Activated CD4-positive, alpha-beta T cell treated with anti-CD3 and anti-CD28 coated beads, Interleukin-2, amount 10 ng/mL, durations not matched to agents 7 days and 5 days (primary cell): Measurements from ENCODE around the gene FLT1. TPM values are rescaled to one million over a fixed set of nuclear protein-coding genes. Genes with fewer than 3 reads are reported as not detected.

Experiments used
- CTCF ChIA-PET: fragments of 350-600 bp; sonication (Branson Sonifier 250); formaldehyde crosslinking; loops from one replicate; lab custom pipeline; 2021; ENCODE audit warnings: antibody characterized with exemption; lab: Charles Lee
- POLR2A ChIA-PET: fragments of 350-600 bp; sonication (Branson Sonifier 250); formaldehyde crosslinking; loops from one replicate; lab custom pipeline; 2021; ENCODE audit warnings: antibody characterized with exemption; lab: Charles Lee
- DNase-seq: peaks from one replicate; pipeline ENCODE4 v3.0.0-alpha.2; 2020
- H3K27ac Mint-ChIP-seq: one replicate; pipeline ENCODE4 v1.8.0; 2021; ENCODE audit warnings: mild to moderate bottlenecking, moderate library complexity, mixed read lengths
- H3K27me3 Mint-ChIP-seq: one replicate; pipeline ENCODE4 v1.8.0; 2021; ENCODE audit warnings: mixed read lengths
- H3K36me3 Mint-ChIP-seq: one replicate; pipeline ENCODE4 v1.8.0; 2021; ENCODE audit warnings: low read depth, mixed read lengths
- H3K4me1 Mint-ChIP-seq: one replicate; pipeline ENCODE4 v1.8.0; 2021; ENCODE audit warnings: mixed read lengths
- H3K4me3 Mint-ChIP-seq: one replicate; pipeline ENCODE4 v1.8.0; 2021; ENCODE audit warnings: mild to moderate bottlenecking, moderate library complexity, mixed read lengths
- H3K9me3 Mint-ChIP-seq: one replicate; pipeline ENCODE4 v1.8.0; 2021; ENCODE audit warnings: mixed read lengths
- total RNA-seq, 2 experiments: library from RNA; stranded (reverse); gene quantifications; one replicate each; pipeline ENCODE4 v1.2.3, GENCODE V29; 2021

Gene FLT1
- total RNA-seq, 2 experiments from 2014 or later, result 0.32 to 0.71 TPM

DNA sequence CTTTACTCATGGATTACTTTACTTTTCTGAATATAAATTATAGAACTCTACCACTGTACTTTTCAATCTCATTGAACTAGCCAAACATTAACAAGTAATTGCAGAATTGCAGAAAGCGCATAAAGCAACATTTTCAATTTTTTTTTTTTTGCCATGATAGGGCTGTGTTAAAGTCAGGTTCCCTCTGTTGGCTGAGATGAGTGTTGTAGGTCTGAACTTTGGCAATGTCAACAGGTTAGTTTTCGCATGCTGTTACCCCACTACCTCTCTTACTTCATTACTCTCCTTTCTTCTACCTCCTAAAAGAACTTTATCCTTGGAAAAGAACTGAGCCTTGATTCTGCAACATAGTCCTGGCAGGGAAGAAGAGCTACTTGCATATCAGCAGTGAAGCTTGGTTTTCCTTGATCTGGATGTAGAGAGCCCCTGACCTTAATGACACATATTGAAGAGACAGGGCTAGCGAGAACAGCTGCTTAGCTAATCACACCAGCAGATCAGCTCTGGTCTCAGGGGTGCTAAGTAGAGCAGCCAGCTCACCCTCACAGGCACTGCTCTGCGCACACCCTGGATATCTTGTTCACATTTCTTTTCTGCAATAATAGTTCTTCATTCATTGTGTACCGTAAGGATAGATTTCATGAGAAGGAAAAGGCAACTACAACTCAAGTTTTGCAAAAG is 119.5 kb downstream of the FLT1 start:
- Mint-ChIP-seq H3K27ac (no peak overlapping the region), H3K4me3 (no peak overlapping the region), H3K36me3 (no peaks in the 10 kb centered on the region), H3K27me3 (no peaks in the 10 kb centered on the region), H3K4me1 (no peaks in the 10 kb centered on the region), H3K9me3 (no peaks in the 10 kb centered on the region)
- POLR2A ChIA-PET, result interaction anchor here (0.6 kb wide), 1 partner anchor 8 kb away, joined by 4 read pairs; no protein-coding TSS in a partner anchor
- DNase-seq, result no peak
- CTCF ChIA-PET, result interaction anchor here (1.2 to 1.6 kb wide), 2 partner anchors 10 to 50 kb away, joined by 3 read pairs; no protein-coding TSS in a partner anchor

DNA sequence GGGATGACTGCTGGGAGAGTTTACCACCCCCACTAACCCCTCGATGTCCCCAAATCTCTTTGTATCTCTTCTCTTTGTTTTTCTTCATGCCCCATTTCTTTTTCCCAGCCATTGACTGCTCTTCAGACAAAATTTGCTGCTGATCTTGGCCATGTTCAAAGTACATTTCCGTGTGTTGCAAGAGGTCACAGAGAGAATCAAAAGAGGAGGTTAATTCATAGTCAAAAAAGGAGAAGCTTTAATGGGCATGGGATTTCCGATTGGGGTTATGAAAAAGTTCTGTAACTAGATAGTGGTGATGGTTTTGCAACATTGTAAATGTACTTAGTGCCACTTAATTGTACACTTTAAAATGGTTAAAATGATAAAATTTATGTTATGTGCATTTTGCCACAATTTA is 121.1 kb downstream of the FLT1 start:
- Mint-ChIP-seq H3K36me3 (no peaks in the 10 kb centered on the region), H3K27me3 (no peaks in the 10 kb centered on the region), H3K4me3 (no peak overlapping the region), H3K4me1 (no peaks in the 10 kb centered on the region), H3K9me3 (no peaks in the 10 kb centered on the region), H3K27ac (no peak overlapping the region)
- DNase-seq, result no peak
- CTCF ChIA-PET, result interaction anchor here (1.6 kb wide), 1 partner anchor 49 kb away, joined by 3 read pairs; no protein-coding TSS in a partner anchor
- POLR2A ChIA-PET, result no interaction called here

DNA sequence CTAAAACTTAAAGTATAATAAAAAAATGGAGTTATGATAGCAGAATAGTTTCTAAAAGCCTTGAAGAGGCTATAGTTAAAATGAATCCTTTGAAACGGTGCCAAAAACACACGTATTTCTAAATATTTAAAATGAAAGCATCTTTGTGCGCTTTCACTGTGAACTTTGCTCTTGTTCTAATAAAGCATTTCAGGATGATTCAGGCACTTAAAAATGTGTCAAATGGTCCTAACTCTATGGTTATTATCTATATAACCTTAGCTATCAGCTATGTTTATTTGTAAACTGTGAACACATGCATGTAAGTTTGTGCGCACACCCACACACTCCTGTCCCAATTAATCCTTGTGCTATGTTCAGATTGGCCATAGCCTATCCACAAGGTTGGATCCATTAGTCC is 124.5 kb downstream of the FLT1 start:
- Mint-ChIP-seq H3K27me3 (no peaks in the 10 kb centered on the region), H3K36me3 (no peaks in the 10 kb centered on the region), H3K4me1 (no peaks in the 10 kb centered on the region), H3K27ac (no peak overlapping the region), H3K4me3 (no peak overlapping the region), H3K9me3 (peaks cover 3% of the 10 kb centered on the region)
- DNase-seq, result no peak
- CTCF ChIA-PET, result interaction anchor here (0.6 to 1.6 kb wide), 2 partner anchors 12 to 91 kb away, joined by 3 read pairs; no protein-coding TSS in a partner anchor
- POLR2A ChIA-PET, result no interaction called here

DNA sequence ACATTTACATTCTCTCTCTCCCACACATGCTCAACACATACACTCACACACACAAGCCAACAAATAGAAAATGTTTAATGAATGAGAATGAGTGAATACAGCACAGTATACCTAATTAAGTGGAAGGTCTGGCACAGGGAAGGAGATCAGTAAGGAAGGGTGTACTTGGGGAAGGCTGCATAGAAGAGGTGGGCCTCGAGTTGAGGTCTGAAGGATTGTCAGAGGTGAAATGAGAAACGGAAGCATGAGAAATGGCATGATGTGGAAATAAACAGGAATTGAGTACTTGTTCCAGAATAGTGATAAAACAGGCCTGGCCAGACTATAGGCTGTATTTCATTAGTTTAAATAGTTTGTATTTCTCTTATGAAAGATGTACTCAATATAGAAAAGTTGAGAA is 136.2 kb downstream of the FLT1 start:
- POLR2A ChIA-PET, result no interaction called here

DNA sequence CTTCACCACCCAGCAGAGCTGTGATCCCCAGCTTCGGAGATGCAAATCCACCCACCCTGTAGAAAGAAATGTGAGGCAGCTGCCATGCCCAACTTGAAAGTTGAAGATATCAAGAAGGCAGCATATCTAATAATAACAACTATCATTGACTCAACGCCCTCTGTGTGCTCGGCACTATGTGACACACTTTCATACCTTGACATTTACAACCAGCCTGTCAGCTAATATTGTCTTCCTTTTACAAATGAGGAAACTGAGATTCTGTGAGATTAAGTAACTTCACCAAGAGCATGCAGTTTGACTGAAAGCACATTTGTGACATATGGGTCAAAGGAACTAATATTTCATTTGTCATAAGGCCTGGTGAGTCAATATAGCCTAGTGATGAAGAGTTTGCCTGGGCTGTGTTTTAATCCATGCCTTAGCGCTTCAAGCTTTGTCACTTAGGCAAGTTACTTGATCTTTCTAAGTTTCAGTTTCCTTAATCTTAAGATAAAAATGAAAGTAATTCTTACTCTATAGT is 137.0 kb downstream of the FLT1 start:
- ChIA-PET CTCF (interaction anchor here (0.6 to 1.2 kb wide), 6 partner anchors 9 to 249 kb away, joined by 3 to 5 read pairs (median 4); no protein-coding TSS in a partner anchor), POLR2A (no interaction called here)
- peaks cover 6% of the 10 kb centered on the region for H3K27me3 Mint-ChIP-seq
- peaks cover 53% of the 10 kb centered on the region for H3K4me1 Mint-ChIP-seq
- H3K9me3 Mint-ChIP-seq, result peaks cover 15% of the 10 kb centered on the region
- H3K4me3 Mint-ChIP-seq, result no peak overlapping the region
- H3K27ac Mint-ChIP-seq, result peak overlapping the region; percentile 82
- H3K36me3 Mint-ChIP-seq, result peaks cover 25% of the 10 kb centered on the region
- no peak for DNase-seq

More for the DNA sequence above, 136.2 kb downstream of the FLT1 start:
- Mint-ChIP-seq H3K9me3 (peaks cover 15% of the 10 kb centered on the region), H3K4me3 (no peak overlapping the region), H3K27me3 (peaks cover 6% of the 10 kb centered on the region), H3K4me1 (peaks cover 51% of the 10 kb centered on the region), H3K27ac (peak overlapping the region; percentile 82), H3K36me3 (peaks cover 25% of the 10 kb centered on the region)
- CTCF ChIA-PET, result interaction anchor here (1.0 to 1.2 kb wide), 3 partner anchors 8 to 13 kb away, joined by 3 to 5 read pairs (median 3); no protein-coding TSS in a partner anchor
- no peak for DNase-seq

DNA sequence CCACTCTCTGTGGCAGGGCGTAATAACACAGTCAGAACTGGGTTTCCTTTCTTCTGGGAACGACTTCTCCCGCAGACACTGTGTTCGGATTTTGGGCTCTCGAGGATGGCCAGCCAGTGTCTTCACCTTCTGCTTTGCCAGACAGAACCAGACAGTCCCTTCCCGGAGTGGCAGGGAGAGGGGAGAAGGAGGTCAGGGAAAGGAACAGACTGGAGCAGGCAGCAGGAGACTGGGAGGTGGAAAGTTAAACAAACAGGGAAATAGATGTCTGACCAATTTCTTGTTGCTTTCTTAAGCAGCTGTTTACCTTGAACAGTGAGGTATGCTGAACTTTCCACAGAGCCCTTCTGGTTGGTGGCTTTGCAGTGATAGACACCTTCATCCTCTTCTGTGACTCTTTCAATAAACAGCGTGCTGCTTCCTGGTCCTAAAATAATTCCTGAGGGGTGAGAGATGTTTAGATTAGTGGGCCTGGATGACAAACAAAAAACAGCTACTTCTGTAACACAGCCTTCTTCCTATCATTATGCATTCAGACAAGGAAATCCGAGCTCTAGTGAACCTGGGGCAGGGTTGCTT is 137.6 kb downstream of the FLT1 start:
- Mint-ChIP-seq H3K27me3 (peaks cover 4% of the 10 kb centered on the region), H3K4me1 (peaks cover 53% of the 10 kb centered on the region), H3K36me3 (peaks cover 25% of the 10 kb centered on the region), H3K27ac (peak overlapping the region; percentile 82), H3K4me3 (no peak overlapping the region), H3K9me3 (peaks cover 15% of the 10 kb centered on the region)
- ChIA-PET CTCF (interaction anchor here (0.6 to 1.2 kb wide), 5 partner anchors 10 to 249 kb away, joined by 3 to 4 read pairs (median 3); no protein-coding TSS in a partner anchor), POLR2A (no interaction called here)
- DNase-seq, result no peak

DNA sequence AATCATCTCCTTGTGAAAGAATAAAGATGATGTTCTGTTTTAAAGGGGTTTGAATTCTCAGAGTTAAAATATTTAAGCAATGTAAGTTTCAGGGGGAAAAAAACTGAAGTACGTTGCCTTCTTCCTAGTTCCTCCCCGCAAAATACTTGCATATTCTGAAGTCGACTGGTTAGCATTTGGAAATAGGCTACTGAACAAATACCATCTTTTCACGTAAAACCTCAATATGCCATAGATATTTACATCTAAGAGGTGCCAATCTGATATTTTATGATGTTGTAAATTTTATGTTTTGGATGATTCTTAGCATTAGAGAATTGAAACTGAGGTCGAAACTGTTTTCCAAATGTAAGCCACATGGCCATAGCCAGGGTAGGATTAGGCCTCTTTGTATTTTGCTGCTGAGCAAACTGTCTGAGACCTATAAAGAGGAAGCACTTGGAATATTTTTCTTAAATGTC is 138.3 kb downstream of the FLT1 start:
- H3K4me3 Mint-ChIP-seq, result no peak overlapping the region
- H3K9me3 Mint-ChIP-seq, result peaks cover 15% of the 10 kb centered on the region
- H3K36me3 Mint-ChIP-seq, result peaks cover 25% of the 10 kb centered on the region
- CTCF ChIA-PET, result no interaction called here
- H3K27me3 Mint-ChIP-seq, result peaks cover under 1% of the 10 kb centered on the region
- DNase-seq, result no peak
- H3K4me1 Mint-ChIP-seq, result peaks cover 53% of the 10 kb centered on the region
- no peak overlapping the region for H3K27ac Mint-ChIP-seq
- POLR2A ChIA-PET, result no interaction called here

DNA sequence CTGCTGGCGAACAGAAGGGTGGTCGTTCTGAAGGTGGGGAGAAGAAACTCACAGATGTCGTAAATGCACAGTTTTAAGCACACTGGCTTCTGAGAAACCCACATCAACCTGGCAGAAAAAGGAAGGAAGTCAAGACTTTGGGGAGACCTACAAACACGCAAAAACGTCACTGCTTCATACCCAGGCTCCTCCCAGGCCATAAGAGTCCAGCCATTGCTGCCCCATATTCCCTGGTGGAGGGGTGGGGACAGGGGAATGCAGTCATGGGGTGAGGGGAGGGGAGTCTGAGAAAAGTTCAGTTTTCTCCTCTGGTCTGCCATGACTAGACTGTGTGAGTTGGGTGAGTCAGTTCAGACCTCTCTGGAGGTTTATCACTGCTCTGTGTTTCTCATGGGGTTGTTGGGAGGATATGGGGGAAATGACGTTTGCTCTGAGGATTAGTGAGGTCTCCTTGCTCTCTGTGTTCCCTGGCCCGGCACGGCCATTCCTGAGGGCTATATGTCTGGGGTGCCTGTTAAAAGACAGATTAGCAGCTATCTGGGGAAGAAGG is 139.0 kb downstream of the FLT1 start:
- Mint-ChIP-seq H3K36me3 (peaks cover 25% of the 10 kb centered on the region), H3K4me1 (peaks cover 53% of the 10 kb centered on the region), H3K9me3 (peaks cover 15% of the 10 kb centered on the region), H3K27ac (peak overlapping the region; percentile 86), H3K4me3 (no peak overlapping the region), H3K27me3 (peaks cover under 1% of the 10 kb centered on the region)
- peak; percentile 20 for DNase-seq
- POLR2A ChIA-PET, result no interaction called here
- CTCF ChIA-PET, result no interaction called here

DNA sequence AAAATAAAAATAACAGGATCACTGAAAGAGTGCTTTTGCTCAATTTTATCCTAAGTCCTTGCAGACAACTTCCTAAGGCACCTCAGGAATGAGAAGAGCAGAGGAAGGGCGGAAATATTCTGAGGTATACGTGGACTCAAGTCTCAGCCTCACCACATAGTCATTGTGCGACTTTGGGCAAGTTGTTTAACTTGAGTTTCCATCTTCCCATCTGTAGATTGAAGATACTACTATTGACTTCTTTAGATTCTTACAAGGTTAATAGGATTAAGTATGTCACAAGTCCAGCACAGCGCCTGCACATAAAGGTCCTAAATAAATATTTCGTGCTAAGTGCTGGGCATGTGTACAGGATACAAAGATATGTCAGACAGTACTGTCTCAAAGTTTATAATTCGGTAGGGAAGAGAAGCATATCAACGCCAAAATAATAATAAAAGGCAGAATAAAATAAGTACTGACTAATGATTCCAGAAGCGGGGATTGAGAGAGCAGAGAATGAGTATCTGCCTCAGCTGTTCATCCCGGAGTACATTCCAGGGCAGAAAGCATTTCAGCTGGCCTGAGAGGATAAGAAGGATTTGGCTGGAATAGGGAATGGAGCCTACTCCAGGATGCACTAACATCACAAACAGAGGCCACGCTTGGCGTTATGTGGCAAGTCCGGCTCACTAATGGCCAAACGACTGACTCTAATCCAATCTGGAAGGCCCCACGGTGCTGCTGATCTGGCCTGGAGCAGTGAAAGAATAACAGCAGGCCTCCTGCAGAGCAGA is 139.7 kb downstream of the FLT1 start:
- peak overlapping the region; percentile 86 for H3K27ac Mint-ChIP-seq
- ChIA-PET POLR2A (no interaction called here), CTCF (no interaction called here)
- H3K4me1 Mint-ChIP-seq, result peaks cover 53% of the 10 kb centered on the region
- H3K36me3 Mint-ChIP-seq, result peaks cover 25% of the 10 kb centered on the region
- no peak for DNase-seq
- H3K9me3 Mint-ChIP-seq, result peaks cover 15% of the 10 kb centered on the region
- H3K27me3 Mint-ChIP-seq, result peaks cover 2% of the 10 kb centered on the region
- H3K4me3 Mint-ChIP-seq, result no peak overlapping the region

DNA sequence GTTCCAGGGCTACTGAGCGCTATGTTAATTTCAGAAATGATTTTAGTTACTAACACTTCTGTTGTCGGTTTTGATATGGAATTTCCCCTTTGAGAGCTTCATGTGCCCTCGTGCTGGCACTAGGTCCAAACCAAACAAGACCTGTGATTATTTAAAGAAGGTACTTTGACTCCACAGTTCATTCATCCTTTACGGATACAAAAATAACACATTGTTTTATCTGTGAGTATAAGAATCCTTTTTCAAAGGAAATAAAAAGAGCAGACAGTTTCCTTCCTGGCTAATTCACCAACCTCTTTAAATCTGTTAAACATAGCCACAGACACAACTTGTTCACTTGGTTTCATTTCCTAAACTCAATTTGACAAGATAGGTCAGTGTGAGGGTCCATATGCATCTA is 141.2 kb downstream of the FLT1 start:
- Mint-ChIP-seq H3K27me3 (peaks cover 2% of the 10 kb centered on the region), H3K4me3 (no peak overlapping the region), H3K4me1 (peaks cover 52% of the 10 kb centered on the region), H3K36me3 (peaks cover 22% of the 10 kb centered on the region), H3K27ac (no peak overlapping the region), H3K9me3 (peaks cover 14% of the 10 kb centered on the region)
- CTCF ChIA-PET, result interaction anchor here (1.4 kb wide), 1 partner anchor 15 kb away, joined by 3 read pairs; no protein-coding TSS in a partner anchor
- POLR2A ChIA-PET, result no interaction called here
- DNase-seq, result no peak

DNA sequence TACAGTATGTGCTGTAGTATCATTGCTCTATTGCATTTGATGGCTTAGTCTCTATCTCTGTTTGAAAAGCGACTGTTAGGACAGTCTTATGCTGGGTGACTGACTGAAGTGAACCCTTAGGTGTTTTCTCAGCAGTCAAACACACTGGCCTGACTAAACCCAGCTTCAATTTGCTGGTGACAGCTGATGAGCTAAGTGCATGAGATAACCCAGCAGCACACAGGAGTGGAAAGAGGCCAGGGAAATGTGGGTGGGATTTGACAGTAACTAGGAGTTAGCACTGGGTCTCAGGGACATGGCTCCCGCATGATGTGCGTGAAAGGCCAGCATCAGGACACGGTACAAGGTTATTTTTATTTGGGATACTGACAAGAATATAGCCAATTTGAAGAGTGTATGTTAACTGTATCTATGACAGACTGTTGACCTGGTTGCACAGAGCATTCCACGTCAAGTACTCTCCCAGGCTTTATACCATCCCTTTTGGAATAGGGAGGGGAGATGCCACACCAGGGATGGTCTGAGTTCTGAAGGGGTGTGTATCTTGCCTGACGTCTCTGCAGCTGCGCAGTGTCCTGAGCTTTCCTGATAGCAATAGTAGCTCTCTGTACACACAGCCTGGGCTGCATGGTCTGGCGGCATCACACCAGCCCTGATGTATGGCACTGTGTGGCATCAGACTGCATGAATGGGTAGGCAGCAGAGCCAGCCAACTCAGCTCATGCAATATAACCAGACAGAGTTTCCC is 144.8 kb downstream of the FLT1 start:
- H3K4me3 Mint-ChIP-seq, result no peak overlapping the region
- peaks cover 6% of the 10 kb centered on the region for H3K27me3 Mint-ChIP-seq
- H3K9me3 Mint-ChIP-seq, result peaks cover 3% of the 10 kb centered on the region
- H3K4me1 Mint-ChIP-seq, result peaks cover 32% of the 10 kb centered on the region
- ChIA-PET CTCF (no interaction called here), POLR2A (no interaction called here)
- no peak overlapping the region for H3K27ac Mint-ChIP-seq
- no peak for DNase-seq
- H3K36me3 Mint-ChIP-seq, result peaks cover 4% of the 10 kb centered on the region
